T-helper 2 cell treated with Interferon-gamma antibody and Interleukin-4, amounts not matched to agents 100 ng/mL and 5 ng/mL, for 36 hours (primary cell): Measurements from ENCODE around the gene CYP2A6. TPM values are rescaled to one million over a fixed set of nuclear protein-coding genes. Genes with fewer than 3 reads are reported as not detected.
"Not testable (repeated sequence)": the region's sequence is repeated elsewhere in the genome, so short reads cannot be mapped to it uniquely, and the experiment has no call there.

ENCODE experiments used
- intact Hi-C: fragments of 100-400 bp; cut with micrococcal nuclease; formaldehyde crosslinking; loops from one replicate; pipeline ENCODE4 v1.15.1; 2023
- total RNA-seq: library from RNA; stranded (reverse); gene quantifications from 2 replicates; pipeline ENCODE4 v1.2.3, GENCODE V29; 2022

CYP2A6 gene, protein sequence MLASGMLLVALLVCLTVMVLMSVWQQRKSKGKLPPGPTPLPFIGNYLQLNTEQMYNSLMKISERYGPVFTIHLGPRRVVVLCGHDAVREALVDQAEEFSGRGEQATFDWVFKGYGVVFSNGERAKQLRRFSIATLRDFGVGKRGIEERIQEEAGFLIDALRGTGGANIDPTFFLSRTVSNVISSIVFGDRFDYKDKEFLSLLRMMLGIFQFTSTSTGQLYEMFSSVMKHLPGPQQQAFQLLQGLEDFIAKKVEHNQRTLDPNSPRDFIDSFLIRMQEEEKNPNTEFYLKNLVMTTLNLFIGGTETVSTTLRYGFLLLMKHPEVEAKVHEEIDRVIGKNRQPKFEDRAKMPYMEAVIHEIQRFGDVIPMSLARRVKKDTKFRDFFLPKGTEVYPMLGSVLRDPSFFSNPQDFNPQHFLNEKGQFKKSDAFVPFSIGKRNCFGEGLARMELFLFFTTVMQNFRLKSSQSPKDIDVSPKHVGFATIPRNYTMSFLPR
- not detected in 2 replicates for total RNA-seq

DNA sequence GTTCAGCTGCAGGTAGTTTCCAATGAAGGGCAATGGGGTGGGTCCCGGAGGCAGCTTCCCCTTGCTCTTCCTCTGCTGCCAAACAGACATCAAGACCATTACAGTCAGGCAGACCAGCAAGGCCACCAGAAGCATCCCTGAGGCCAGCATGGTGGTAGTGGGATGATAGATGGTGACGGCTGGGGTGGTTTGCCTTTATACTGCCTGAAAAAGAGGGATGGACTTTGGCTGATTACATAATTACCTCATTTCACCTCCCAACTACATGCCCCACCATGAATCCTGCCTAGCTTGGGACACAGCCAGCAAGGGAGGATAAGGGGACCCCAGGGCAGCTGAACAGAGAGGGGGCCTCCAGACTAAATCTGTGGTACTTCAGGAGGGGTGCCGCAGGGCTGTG, at the start of gene CYP2A6:
Gene CYP2A6, minus strand, starts transcription at position 171 of the 400 bp plus-strand sequence. Its CDS starts 21 bp downstream, at position 150.
- intact Hi-C loops: not testable (repeated sequence)

GRCh38 chr19:40899964-40900363, 49.7 kb upstream of the CYP2A6 start:
- intact Hi-C loops: not testable (repeated sequence)

- intact Hi-C loops: not testable (repeated sequence)
Observed at GRCh38 chr19:40896843-40897789, 46.9 kb upstream of the CYP2A6 start.

GRCh38 chr19:40896418-40896796, 46.2 kb upstream of the CYP2A6 start:
- intact Hi-C loops: no loop called here

- intact Hi-C loops: no loop called here
Observed at GRCh38 chr19:40893112-40893511, 42.9 kb upstream of the CYP2A6 start.

DNA sequence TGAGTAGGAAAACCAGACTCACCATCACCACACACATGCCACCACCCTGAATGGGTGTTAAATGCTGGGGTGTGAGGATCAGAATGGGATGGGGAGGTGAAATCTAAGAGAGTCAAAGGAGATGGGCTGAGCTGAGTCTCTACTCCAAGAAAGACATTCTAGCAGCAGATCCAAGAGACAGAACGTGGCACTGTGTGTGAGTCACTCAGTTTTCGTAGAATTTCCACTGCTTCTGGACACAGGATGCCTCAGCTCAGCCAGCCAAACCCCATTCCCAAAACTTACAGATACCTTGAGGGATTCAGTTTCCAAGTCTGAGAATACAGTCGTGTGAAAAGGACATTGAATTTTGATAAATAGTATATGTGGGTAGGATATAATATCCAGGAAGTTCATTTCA, 39.1 kb upstream of the CYP2A6 start:
- intact Hi-C loops: no loop called here

GRCh38 chr19:40888191-40888590, 37.9 kb upstream of the CYP2A6 start:
- intact Hi-C loops: no loop called here

DNA sequence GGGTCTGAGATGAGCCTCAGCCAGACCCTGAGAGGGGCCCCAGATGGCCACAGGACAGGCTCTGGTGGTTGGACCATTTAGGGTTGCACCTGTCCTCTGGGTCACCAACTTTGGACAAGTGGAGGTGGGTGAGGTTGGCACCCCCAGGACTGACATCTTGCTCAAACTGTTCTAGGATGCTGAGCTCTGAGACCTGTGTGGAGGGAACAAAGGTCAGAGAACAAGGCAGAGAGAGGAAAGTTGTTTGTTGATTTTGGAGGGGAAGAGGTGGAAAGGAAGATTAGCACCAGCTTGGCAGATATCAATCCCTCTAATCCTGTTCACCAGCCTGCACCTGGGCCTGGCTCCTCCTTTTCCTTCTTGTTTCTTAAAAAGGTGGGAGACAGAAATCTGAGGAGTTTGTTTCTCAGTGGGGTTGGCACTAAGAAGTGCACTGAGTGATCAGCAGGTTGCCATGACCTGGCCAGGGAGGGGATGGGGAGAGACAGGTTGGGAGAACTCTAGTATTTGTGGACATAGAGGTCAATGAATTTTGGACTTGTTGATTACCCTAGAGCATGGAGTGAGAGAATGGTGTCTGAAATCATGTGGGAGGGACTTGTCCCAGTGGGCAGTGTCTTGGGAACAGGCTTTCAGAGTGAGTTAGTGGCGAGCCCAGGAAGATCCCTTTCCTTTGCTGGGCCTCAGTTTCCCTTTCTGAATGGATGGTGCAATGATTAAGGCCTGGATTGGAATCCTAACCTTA, 34.1 kb upstream of the CYP2A6 start:
- intact Hi-C loops: not testable (repeated sequence)

GRCh38 chr19:40882062-40882461, 31.8 kb upstream of the CYP2A6 start, which contains the start of gene CYP2A7:
CYP2A7 (minus strand) TSS chr19:40882231; CDS start chr19:40882210, 21 bp downstream.
- intact Hi-C loops: not testable (repeated sequence)

GRCh38 chr19:40879349-40879748, 29.1 kb upstream of the CYP2A6 start:
- intact Hi-C loops: not testable (repeated sequence)

DNA sequence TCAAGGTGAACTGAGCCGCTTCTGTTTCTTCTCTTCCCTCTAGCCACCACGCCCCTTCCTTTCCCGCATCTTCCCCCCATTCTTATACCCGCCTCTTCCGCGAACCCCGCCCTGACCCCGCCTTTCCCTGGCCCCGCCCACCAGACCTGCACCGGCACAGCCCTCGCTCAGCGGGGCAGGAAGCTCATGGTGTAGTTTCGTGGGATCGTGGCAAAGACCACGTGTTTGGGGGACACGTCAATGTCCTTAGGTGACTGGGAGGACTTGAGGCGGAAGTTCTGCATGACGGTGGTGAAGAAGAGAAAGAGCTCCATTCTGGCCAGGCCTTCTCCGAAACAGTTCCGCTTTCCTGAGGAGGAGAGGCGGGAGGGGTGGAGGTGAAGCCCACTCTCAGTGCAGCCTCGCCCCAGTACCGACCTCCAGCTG, 25.3 kb upstream of the CYP2A6 start:
- intact Hi-C loops: not testable (repeated sequence)

DNA sequence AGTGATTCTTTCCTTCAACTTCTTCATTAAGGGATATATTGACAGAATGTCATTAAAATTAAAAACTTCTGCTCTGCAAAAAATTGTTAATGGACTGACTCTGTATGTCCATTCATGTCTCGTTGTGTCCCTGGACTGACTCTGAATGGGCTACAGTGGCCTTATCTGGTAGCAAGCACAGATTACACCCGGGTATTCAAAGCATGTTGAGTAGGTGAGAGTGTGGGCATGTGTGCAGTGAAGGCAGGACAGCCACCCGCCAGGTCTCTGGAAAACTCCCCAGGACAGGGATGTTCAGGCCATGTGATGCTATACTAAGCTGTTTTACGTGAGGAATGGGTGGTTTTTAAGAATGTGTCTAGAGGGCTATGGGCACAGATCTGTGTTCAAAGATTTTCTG, 24.6 kb upstream of the CYP2A6 start:
- intact Hi-C loops: not testable (repeated sequence)

- intact Hi-C loops: not testable (repeated sequence)
Observed at GRCh38 chr19:40873873-40874272, 23.6 kb upstream of the CYP2A6 start.

GRCh38 chr19:40872209-40872608, 22.0 kb upstream of the CYP2A6 start:
- intact Hi-C loops: no loop called here

GRCh38 chr19:40867701-40868100, 17.5 kb upstream of the CYP2A6 start:
- intact Hi-C loops: no loop called here

DNA sequence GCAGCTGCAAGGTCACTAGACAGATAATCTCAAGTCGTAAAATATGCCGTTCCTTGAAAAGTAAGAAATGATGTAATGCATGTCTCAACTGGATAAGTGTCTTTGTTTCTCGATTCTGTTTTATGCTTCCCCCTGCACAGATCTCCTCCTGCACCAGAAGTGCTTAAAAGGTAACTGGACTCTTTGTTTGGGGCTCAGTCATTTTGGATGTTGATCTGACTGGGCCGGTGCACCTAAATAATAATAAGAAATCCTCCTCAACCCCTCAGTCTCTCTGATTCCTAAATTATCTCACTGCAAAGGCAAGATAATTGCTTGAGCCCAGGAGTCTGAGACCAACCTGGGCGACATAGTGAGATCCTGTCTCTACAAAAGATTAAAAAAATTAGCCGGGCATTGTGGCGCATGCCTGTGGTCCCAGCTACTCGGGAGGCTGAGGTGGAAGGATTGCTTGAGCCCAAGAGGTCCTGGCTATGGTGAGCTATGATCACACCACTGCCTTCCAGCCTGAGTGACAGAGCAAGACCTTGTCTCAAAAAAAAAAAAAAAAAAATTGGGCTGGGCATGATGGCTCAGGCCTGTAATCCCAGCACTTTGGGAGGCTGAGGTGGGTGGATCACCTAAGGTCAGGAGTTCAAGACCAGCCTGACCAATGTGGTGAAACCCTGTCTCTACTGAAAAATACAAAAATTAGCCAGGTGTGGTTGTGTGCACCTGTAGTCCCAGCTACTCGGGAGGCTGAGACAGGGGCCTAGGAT, 14.7 kb upstream of the CYP2A6 start:
- intact Hi-C loops: not testable (repeated sequence)

- intact Hi-C loops: no loop called here
Observed at GRCh38 chr19:40862785-40863184, 12.5 kb upstream of the CYP2A6 start.

DNA sequence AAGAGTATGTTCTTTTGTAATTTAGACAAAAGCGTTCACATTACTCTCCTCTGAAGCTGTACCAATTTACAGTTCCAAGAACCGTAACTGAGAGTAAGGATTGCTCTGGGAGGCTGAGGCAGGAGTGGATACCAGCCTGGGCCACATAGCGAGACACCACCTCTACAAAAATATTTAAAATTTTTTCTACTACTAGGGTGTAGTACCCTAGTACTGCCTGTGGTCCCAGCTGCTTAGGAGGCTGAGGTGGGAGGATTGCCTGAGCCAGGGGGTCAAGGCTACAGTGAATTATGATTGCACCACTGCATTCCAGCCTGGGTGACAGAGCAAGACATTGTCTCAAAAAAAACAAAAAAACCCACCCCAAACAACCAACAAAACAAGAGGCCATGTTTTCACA, 12.1 kb upstream of the CYP2A6 start:
- intact Hi-C loops: no loop called here

DNA sequence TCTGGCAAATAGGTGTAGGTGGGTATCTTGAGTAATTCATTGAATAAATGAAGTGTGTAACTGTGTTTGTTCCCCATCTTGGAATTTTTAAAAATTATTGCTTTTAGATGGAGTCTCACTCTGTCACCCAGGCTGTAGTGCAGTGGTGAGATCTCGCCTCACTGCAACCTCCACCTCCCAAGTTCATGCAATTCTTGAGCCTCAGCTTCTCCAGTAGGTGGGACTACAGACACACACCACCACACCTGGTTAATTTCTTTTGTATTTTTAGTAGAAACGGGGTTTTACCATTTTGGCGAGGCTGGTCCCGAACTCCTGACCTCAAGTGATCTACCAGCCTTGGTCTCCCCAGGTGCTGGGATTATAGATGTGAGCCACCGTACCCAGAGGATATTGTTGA, 7.9 kb upstream of the CYP2A6 start:
- intact Hi-C loops: no loop called here

DNA sequence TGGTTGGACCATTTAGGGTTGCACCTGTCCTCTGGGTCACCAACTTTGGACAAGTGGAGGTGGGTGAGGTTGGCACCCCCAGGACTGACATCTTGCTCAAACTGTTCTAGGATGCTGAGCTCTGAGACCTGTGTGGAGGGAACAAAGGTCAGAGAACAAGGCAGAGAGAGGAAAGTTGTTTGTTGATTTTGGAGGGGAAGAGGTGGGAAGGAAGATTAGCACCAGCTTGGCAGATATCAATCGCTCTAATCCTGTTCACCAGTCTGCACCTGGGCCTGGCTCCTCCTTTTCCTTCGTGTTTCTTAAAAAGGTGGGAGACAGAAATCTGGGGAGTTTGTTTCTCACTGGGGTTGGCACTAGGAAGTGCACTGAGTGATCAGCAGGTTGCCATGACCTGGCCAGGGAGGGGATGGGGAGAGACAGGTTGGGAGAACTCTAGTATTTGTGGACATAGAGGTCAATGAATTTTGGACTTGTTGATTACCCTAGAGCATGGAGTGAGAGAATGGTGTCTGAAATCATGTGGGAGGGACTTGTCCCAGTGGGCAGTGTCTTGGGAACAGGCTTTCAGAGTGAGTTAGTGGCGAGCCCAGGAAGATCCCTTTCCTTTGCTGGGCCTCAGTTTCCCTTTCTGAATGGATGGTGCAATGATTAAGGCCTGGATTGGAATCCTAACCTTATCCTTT, 2.4 kb upstream of the CYP2A6 start:
- intact Hi-C loops: not testable (repeated sequence)
